K562 (cell line): Measurements from ENCODE around the gene RNASEH2A. TPM values are rescaled to one million over a fixed set of nuclear protein-coding genes. Genes with fewer than 3 reads are reported as not detected.

Experiments used
- ARHGAP35 ChIP-seq: fragments of 450-650 bp; IDR thresholded peaks from 2 replicates; pipeline ENCODE4 v1.6.1; 2018; ENCODE audit not compliant: partially characterized antibody
- CBX5 ChIP-seq: IDR thresholded peaks from 2 replicates; pipeline ENCODE4 v1.6.1; 2014; ENCODE audit warnings: low read depth, borderline replicate concordance
- CEBPG ChIP-seq, 3 experiments: fragments of 200-800 bp in 1 of 3; sonication (Bioruptor generic) in 1 of 3; sonication (generic) in 1 of 3; formaldehyde crosslinking in 1 of 3; IDR thresholded peaks in 2 of 3; conservative IDR thresholded peaks in 1 of 3; 2 replicates each; pipeline versions ENCODE4 v1.6.1 to v1.8.0; 2016 to 2022; ENCODE audit warnings: missing compliant biosample characterization in 2 of 3, missing genetic modification characterization in 2 of 3, mild to moderate bottlenecking in 1 of 3, missing genetic modification reagents in 1 of 3
- CHD2 ChIP-seq: IDR thresholded peaks from 2 replicates; pipeline ENCODE4 v1.6.1; 2011; ENCODE audit warnings: low read depth, low read length
- FOXJ2 ChIP-seq: fragments of 200-800 bp; sonication (Bioruptor generic); IDR thresholded peaks from 2 replicates; pipeline ENCODE4 v1.6.1; 2016; ENCODE audit warnings: missing genetic modification characterization, missing compliant biosample characterization
- ZBTB7A ChIP-seq: IDR thresholded peaks from 2 replicates; pipeline ENCODE4 v1.6.1; 2011; ENCODE audit warnings: low read depth, mild to moderate bottlenecking, low read length, moderate library complexity, borderline replicate concordance; ENCODE audit not compliant: control insufficient read depth
- ZBTB8A ChIP-seq: fragments of 450-650 bp; IDR thresholded peaks from 2 replicates; pipeline ENCODE4 v1.6.1; 2018; ENCODE audit warnings: mild to moderate bottlenecking, moderate library complexity; ENCODE audit not compliant: partially characterized antibody
- ZNF324 ChIP-seq: fragments of 250-450 bp; sonication (Bioruptor Pico); IDR thresholded peaks from 2 replicates; pipeline ENCODE4 v1.4.0; 2020; ENCODE audit warnings: mild to moderate bottlenecking
- ZNF584 ChIP-seq: fragments of 200-800 bp; sonication (Bioruptor generic); IDR thresholded peaks from 2 replicates; pipeline ENCODE4 v1.6.1; 2016; ENCODE audit warnings: low read depth, mild to moderate bottlenecking, missing genetic modification characterization, missing compliant biosample characterization
- ZNF592 ChIP-seq: fragments of 450-650 bp; IDR thresholded peaks from 2 replicates; pipeline ENCODE4 v1.6.1; 2017; ENCODE audit warnings: antibody characterized with exemption, mild to moderate bottlenecking
- polyA plus RNA-seq, 8 experiments: library from polyadenylated mRNA; depleted of rRNA in 4 of 8; stranded (reverse) in 5 of 8; unstranded in 3 of 8; fragments of >200 nt; fragmentation: Nextera tagmentation in 2 of 8; fragmentation: Illumina TruSeq in 1 of 8; extraction: Ambion mirVana in 2 of 8; extraction: Trizol in 1 of 8; gene quantifications; 2 replicates each; pipeline versions ENCODE4 v1.2.1 to v1.2.3, GENCODE V29; 2011 to 2014; ENCODE audit warnings: inconsistent platforms in 1 of 8, missing spikeins in 1 of 8
- total RNA-seq, 7 experiments: library from RNA; depleted of rRNA in 6 of 7; stranded (reverse); fragments of >200 nt in 6 of 7; fragmentation: Illumina TruSeq in 2 of 7; extraction: Trizol in 2 of 7; gene quantifications; 2 replicates each; pipeline versions ENCODE4 v1.2.1 to v1.2.3, GENCODE V29; 2011 to 2021; ENCODE audit warnings: low replicate concordance in 1 of 7

The RNASEH2A gene
- total and polyA plus RNA-seq, 9 of the 15 experiments (the other 6 are each of a cell fraction or from before 2014, with no cell fraction given), result 22.3 to 78.0 (median 61.7) TPM

GRCh38 chr19:12782424-12783290, 23.7 kb upstream of the RNASEH2A start (continued):
- TF ChIP-seq ZNF324 (CRISPR knock-in tag) (no peak), ZBTB8A (no peak), ZNF584 (no peak), ZBTB7A (peak; percentile 97), ARHGAP35 (no peak), ZNF592 (peak; percentile 83), CBX5 (no peak; the same call in 1 of the 2 replicates), CHD2 (peak; percentile 38; the same call in 1 of the 2 replicates), CEBPG (CRISPR knock-in tag; IDR thresholded peaks at IDR 0.05) (no peak), CEBPG (tag; conservative IDR thresholded peaks at IDR 0.05 in 1 of 2, IDR thresholded peaks at IDR 0.05 in 1 of 2) (no peak), FOXJ2 (no peak)
